AG10803 (cell line): Measurements from ENCODE around the gene NSG2.

Experiments used
- DNase-seq: peaks from one replicate; pipeline ENCODE4 v3.0.0; 2010; ENCODE audit warnings: low read depth
- H3K4me3 ChIP-seq: 2 replicates; pipeline ENCODE4 v1.5.1; 2011; ENCODE audit warnings: mild to moderate bottlenecking, low read length, control low read depth
- TF ChIP-seq, protein P1 (sequence below): conservative IDR thresholded peaks from 2 replicates; pipeline ENCODE4 v1.5.1; 2011; ENCODE audit warnings: mild to moderate bottlenecking, low read length, control low read depth, inconsistent platforms

The NSG2 gene

DNA sequence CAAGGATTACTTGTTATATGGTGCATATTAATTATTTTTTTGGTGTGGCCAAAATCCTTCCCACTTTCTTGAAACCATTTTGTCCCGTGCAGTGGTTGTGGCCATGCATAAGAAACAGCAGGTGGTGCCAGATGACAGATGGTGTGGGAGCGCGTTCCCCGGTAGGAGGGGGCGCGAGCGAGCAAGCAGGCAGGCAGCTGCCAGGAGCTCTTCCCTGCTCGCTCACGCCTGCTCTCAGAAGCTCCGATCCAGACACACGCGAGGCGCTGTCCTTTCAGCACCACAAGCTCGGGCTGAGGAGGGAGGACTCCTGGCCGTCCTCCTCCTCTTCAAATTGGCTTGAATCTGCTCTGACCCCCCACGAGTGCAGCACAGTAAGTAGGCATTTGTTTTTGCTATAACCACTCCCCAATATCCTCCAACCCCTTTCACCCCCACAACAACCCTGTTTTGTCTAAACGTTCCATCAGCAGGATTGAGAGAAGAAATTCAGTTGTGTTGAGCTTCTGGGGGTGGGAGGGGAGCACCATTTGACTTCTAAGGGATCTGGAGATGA lies at the start of gene NSG2:
NSG2 (plus strand) TSS at position 237 of the 556 bp plus-strand sequence. CDS start 1,050 bp downstream, outside the sequence.
- DNase-seq, result peak; percentile 72
- TF ChIP-seq, protein P1, sequence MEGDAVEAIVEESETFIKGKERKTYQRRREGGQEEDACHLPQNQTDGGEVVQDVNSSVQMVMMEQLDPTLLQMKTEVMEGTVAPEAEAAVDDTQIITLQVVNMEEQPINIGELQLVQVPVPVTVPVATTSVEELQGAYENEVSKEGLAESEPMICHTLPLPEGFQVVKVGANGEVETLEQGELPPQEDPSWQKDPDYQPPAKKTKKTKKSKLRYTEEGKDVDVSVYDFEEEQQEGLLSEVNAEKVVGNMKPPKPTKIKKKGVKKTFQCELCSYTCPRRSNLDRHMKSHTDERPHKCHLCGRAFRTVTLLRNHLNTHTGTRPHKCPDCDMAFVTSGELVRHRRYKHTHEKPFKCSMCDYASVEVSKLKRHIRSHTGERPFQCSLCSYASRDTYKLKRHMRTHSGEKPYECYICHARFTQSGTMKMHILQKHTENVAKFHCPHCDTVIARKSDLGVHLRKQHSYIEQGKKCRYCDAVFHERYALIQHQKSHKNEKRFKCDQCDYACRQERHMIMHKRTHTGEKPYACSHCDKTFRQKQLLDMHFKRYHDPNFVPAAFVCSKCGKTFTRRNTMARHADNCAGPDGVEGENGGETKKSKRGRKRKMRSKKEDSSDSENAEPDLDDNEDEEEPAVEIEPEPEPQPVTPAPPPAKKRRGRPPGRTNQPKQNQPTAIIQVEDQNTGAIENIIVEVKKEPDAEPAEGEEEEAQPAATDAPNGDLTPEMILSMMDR, result peak; percentile 49
- no peak within 1 kb of the TSS for H3K4me3 ChIP-seq

DNA sequence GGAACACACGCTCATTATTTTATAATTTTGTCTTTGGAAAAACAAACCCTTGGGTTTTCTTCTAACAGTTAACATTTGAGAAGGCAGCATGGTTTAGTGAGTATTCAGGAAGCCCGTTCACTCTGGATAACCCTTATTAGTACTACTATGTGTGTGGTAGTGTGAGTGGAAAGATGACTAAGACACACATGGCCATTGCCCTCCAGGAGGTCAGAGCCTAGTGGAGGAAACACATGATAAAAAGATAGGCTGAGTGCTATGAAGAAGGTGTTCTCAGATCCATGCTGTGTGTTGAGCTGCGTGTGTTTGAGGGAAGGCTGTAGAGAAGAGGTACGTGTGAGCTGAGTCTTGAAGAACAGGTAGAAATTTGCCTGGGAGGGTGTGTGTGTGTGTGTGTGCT lies 48.2 kb upstream of the NSG2 start:
- DNase-seq, result no peak
- no peak overlapping the region for H3K4me3 ChIP-seq
- TF ChIP-seq, protein P1, result no peak

DNA sequence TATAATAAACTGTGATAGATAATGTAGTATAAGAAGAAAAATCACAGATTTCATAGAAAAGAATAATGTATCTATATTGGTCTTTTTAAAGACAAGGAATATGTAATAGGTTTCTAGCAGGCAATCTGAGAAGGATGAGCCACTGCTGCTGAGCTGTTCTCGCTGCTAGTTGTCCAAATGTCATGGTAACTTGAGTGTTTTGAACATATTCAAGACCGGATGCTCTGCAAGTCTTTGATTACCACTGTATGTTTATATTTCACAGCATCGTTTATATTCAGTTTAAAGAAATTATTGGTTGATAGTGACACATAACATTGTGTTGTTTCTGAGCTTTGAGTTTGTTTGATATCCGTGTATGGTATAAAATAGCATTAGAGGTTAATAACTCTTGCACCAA lies 47.0 kb upstream of the NSG2 start:
- H3K4me3 ChIP-seq, result no peak overlapping the region
- TF ChIP-seq, protein P1, result no peak
- DNase-seq, result no peak

DNA sequence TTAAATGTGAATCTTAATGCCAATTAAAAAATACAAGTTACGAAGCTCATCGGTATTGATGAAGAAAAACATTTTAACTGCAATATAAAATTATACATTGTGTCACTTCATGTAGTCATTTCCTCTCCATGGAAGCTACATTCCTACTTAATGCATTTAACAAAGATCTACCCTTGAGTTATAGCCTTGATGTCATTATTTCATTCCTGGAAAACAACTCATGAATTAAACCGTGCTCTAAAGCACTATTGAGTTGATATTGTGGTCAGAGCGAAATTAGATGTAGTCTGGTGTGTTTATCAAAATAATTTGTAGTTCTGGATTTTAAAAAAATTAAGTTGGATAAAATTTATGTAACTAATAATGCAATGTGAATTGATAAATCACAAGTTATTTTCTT lies 45.4 kb upstream of the NSG2 start:
- no peak for DNase-seq
- H3K4me3 ChIP-seq, result no peak overlapping the region
- TF ChIP-seq, protein P1, result no peak

DNA sequence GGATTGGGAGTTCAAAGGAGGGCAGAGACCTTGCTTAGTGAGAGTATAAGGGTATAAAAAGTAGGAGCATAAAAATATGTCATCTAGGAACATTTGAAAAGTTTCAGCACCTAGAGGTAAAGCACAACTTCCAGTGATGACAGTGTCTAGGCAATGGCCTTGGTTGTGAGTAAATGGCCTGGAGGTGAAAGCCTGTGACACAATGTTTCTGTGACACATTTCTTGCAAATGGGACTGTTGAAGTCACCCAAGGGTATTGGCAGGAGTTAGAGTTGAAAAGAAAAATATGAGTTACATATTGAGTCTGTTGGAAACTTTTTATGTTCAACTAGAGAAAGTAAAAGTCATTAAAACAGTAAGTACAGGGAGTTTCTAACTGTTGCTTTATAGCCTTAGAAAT lies 41.7 kb upstream of the NSG2 start:
- no peak overlapping the region for H3K4me3 ChIP-seq
- DNase-seq, result no peak
- TF ChIP-seq, protein P1, result no peak

DNA sequence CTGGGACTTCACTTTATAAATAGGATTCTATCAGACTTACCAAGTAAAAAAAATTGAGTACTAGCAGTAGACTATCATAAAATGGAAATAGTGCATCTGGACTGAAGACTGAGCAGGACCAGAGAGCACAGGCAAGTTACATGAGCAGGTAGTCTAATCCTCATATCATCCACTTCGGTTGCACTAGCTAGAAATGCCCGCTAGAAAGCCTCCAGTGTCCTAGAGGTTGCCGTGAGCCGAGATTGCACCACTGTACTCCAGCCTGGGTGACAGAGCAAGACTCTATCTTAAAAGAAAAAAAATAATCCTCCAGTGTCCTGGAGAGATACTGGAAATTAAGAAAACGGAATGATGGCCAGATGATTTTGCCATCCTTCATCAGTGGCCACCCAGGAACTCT lies 36.6 kb upstream of the NSG2 start:
- DNase-seq, result no peak
- no peak overlapping the region for H3K4me3 ChIP-seq
- TF ChIP-seq, protein P1, result no peak

DNA sequence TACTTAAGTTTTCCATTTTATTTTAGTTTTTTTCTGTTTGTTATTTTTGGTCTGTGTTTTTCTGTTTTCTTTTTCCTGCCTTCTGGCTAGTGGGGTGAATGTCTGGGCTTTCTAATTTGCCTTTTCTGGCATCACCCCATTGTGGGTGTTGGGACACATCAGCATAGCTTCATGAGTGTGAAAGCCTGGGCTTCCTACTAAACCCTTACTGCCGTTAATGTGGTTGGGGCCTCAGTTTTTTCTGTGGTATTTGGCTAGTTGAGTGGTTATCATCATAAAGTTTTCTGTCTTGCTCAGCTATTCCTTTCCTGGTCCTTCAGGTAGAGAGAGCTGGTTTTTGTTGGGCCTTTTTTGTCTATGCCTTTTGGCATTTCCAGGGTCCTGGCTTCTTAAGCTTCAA lies 35.1 kb upstream of the NSG2 start:
- DNase-seq, result no peak
- TF ChIP-seq, protein P1, result no peak

More for the DNA sequence above, 35.1 kb upstream of the NSG2 start:
- no peak overlapping the region for H3K4me3 ChIP-seq
